HEK293T (cell line): Measurements from ENCODE around the gene MAPRE2.
A peak's percentile ranks its signal among the peaks of the same experiment; 100 is the strongest.

Source experiments
- CTCF ChIA-PET: fragments of 350-600 bp; formaldehyde crosslinking; extraction: SDS; loops from one replicate; lab custom pipeline; 2021; ENCODE audit warnings: antibody characterized with exemption, inconsistent platforms; lab: Yijun Ruan, JAX
- POLR2A ChIA-PET: fragments of 350-600 bp; formaldehyde crosslinking; extraction: SDS; loops from one replicate; lab custom pipeline; 2020; ENCODE audit warnings: antibody characterized with exemption, inconsistent platforms; lab: Yijun Ruan, JAX
- DNase-seq: peaks from one replicate; pipeline ENCODE4 v3.0.0; 2012; ENCODE audit warnings: mixed read lengths; ENCODE audit errors: extremely low spot score
- ARNT ChIP-seq: fragments of 450-650 bp; IDR thresholded peaks from 2 replicates; pipeline ENCODE4 v1.6.1; 2017; ENCODE audit warnings: mild to moderate bottlenecking
- BHLHE40 ChIP-seq: fragments of 450-650 bp; IDR thresholded peaks from 2 replicates; pipeline ENCODE4 v1.6.1; 2016; ENCODE audit warnings: mild to moderate bottlenecking, moderate library complexity, borderline replicate concordance
- CTBP1 ChIP-seq: fragments of 450-650 bp; IDR thresholded peaks from 2 replicates; pipeline ENCODE4 v1.6.1; 2016; ENCODE audit warnings: borderline replicate concordance
- ELF4 ChIP-seq: fragments of 450-650 bp; IDR thresholded peaks from 2 replicates; pipeline ENCODE4 v1.6.1; 2017; ENCODE audit warnings: antibody characterized with exemption
- FOXA1 ChIP-seq: fragments of 450-650 bp; IDR thresholded peaks from 2 replicates; pipeline ENCODE4 v1.6.1; 2016; ENCODE audit warnings: mild to moderate bottlenecking
- FOXK2 ChIP-seq: fragments of 450-650 bp; IDR thresholded peaks from 2 replicates; pipeline ENCODE4 v1.6.1; 2016; ENCODE audit warnings: mild to moderate bottlenecking
- FOXM1 ChIP-seq: fragments of 450-650 bp; IDR thresholded peaks from 2 replicates; pipeline ENCODE4 v1.6.1; 2017; ENCODE audit warnings: mild to moderate bottlenecking, borderline replicate concordance
- HDGF ChIP-seq: fragments of 450-650 bp; IDR thresholded peaks from 2 replicates; pipeline ENCODE4 v1.6.1; 2017; ENCODE audit warnings: antibody characterized with exemption, borderline replicate concordance
- L3MBTL2 ChIP-seq: fragments of 450-650 bp; conservative IDR thresholded peaks from 2 replicates; pipeline ENCODE4 v1.6.1; 2016; ENCODE audit warnings: mild to moderate bottlenecking
- LEF1 ChIP-seq: fragments of 450-650 bp; IDR thresholded peaks from 2 replicates; pipeline ENCODE4 v1.6.1; 2017; ENCODE audit warnings: mild to moderate bottlenecking, borderline replicate concordance
- NFRKB ChIP-seq: fragments of 450-650 bp; IDR thresholded peaks from 2 replicates; pipeline ENCODE4 v1.6.1; 2016; ENCODE audit warnings: mild to moderate bottlenecking, moderate library complexity
- SP1 ChIP-seq: fragments of 450-650 bp; IDR thresholded peaks from 2 replicates; pipeline ENCODE4 v1.6.1; 2017
- SUZ12 ChIP-seq: fragments of 450-650 bp; IDR thresholded peaks from 2 replicates; pipeline ENCODE4 v1.6.1; 2016; ENCODE audit warnings: mild to moderate bottlenecking
- TARDBP ChIP-seq: fragments of 450-650 bp; IDR thresholded peaks from 2 replicates; pipeline ENCODE4 v1.6.1; 2016
- ZNF384 ChIP-seq: fragments of 450-650 bp; IDR thresholded peaks from 2 replicates; pipeline ENCODE4 v1.6.1; 2016
- TF ChIP-seq, protein P1 (sequence below): fragments of 450-650 bp; IDR thresholded peaks from 2 replicates; pipeline ENCODE4 v1.6.1; 2016

The MAPRE2 gene

DNA sequence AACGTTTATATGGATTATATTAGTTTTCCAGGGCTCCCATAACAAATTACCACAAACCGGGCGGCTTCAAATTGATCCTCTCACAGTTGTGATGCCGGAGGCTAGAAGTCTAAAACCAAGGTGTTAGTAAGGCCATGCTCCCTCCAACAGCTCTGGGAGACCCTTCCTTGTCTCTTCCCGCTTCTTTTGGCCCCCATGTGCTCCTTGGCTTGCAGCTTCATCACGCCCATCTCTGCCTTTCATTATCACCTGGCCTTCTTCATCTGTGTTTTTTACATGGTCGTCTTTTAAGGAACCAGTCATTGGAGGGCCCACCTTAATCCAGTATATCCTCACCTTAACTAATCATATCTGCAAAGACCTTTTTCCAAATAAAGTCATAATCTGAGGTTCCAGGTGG is 13.9 kb downstream of the MAPRE2 start:
- no peak for DNase-seq
- ChIA-PET CTCF (interaction anchor here (0.8 kb wide), 1 partner anchor 8 kb away, joined by 5 read pairs; no protein-coding TSS in a partner anchor), POLR2A (no interaction called here)
- peak; percentile 49 for TF ChIP-seq L3MBTL2
- no peak for TF ChIP-seq FOXA1
- TF ChIP-seq ARNT = no peak
- TF ChIP-seq ELF4 = no peak
- no peak for TF ChIP-seq LEF1
- TF ChIP-seq FOXK2 = no peak

DNA sequence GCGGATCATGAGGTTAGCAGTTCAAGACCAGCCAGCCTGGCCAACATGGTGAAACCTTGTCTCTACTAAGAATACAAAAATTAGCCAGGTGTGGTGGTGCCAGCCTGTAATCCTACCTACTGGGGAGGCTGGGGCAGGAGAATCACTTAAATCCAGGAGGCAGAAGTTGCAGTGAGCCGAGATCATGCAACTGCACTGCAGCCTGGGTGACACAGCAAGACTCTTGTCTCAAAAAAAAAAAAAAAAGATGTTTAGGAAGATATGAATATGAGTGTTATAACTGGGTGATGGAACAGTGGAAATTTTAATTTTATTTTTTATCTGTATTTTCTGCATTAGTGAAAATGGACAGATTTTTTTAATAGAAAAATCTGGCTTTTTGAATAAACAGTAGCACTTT is 14.5 kb downstream of the MAPRE2 start:
- POLR2A ChIA-PET = no interaction called here
- CTCF ChIA-PET = no interaction called here
- TF ChIP-seq, protein P1, sequence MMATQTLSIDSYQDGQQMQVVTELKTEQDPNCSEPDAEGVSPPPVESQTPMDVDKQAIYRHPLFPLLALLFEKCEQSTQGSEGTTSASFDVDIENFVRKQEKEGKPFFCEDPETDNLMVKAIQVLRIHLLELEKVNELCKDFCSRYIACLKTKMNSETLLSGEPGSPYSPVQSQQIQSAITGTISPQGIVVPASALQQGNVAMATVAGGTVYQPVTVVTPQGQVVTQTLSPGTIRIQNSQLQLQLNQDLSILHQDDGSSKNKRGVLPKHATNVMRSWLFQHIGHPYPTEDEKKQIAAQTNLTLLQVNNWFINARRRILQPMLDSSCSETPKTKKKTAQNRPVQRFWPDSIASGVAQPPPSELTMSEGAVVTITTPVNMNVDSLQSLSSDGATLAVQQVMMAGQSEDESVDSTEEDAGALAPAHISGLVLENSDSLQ = no peak
- TF ChIP-seq TARDBP (no peak), FOXK2 (no peak), SP1 (no peak)
- DNase-seq = no peak

DNA sequence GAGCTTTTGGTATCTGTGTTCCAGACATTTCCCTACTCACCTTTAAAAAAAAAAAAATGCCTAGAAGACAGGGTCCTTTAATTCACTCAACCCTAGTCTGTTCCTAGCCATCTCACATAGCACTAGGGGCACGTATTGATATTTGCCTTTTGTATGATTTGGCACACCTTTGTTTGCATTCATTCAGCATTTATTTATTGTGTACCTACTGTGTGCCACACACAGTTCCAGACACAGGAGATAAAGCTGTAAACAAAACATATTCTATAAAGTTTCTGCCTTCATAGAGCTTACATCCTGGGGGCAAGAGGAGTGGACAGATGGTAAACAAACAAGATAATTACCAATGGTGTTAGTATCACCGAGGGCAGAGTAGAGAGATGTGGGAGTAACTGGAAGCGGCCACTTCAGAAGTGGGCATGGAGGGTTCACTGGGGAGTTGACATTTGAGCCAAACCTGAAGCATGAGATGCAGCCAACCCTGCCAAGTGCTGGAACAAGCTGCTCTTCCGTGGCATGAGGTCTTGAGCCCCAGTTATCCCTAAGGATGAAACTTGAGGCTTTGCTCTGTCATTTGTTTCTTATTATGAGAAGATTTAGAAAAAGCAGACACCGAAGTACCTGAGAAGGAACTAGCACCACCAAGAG is 18.2 kb downstream of the MAPRE2 start:
- TF ChIP-seq SUZ12 = no peak
- TF ChIP-seq ARNT = no peak
- TF ChIP-seq, protein P1 = no peak
- TF ChIP-seq L3MBTL2 = no peak
- TF ChIP-seq NFRKB = no peak
- TF ChIP-seq SP1 = no peak
- no peak for TF ChIP-seq FOXM1
- TF ChIP-seq LEF1 = no peak
- TF ChIP-seq FOXK2 = no peak
- TF ChIP-seq ELF4 = no peak
- no peak for TF ChIP-seq BHLHE40
- TF ChIP-seq ZNF384 = no peak
- TF ChIP-seq TARDBP = no peak
- TF ChIP-seq HDGF = no peak
- TF ChIP-seq CTBP1 = no peak
- no peak for TF ChIP-seq FOXA1
- DNase-seq = no peak
- ChIA-PET POLR2A (interaction anchor here (1.5 kb wide), 1 partner anchor 17 kb away, joined by 7 read pairs; no protein-coding TSS in a partner anchor), CTCF (interaction anchor here (0.8 to 2.1 kb wide), 4 partner anchors 9 to 137 kb away, joined by 3 to 8 read pairs (median 4); no protein-coding TSS in a partner anchor)

DNA sequence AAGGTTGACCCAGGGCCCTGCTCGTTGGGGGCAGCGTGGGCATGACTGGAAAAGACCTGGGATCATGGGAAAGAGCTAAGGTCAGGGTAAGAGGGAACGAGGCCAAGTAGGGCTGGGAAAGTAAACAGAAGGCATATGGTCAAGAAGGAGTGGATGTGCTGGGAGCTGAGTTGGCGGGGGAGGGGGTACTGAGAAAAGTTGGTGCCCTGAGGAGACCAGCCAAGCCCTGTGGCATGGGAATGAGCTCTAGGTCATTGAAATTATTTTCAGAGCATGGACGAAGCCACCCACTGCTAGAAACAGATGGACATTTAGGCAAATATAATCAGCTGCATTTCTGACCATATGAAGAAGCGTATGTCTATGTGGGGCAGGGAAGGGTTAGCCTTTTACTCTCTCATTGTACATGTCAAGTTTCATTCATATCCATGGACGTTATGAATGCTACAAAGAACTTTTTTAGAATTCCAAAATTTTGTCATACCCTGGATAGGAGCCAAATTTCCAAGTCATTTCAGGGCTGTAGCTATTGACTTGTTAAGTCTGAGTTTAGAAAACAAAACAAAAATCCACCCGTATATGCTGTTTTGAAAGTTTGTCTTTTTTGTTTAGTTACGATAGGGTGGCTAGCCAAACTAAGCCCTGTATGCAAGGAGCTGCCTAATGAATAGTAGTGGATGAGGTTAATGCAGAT is 19.1 kb downstream of the MAPRE2 start:
- CTCF ChIA-PET = interaction anchor here (1.0 to 2.1 kb wide), 3 partner anchors 10 to 36 kb away, joined by 3 to 8 read pairs (median 3); no protein-coding TSS in a partner anchor
- TF ChIP-seq LEF1 (no peak), L3MBTL2 (no peak), BHLHE40 (no peak), NFRKB (no peak), ELF4 (no peak), CTBP1 (no peak), SP1 (no peak), ZNF384 (no peak), FOXM1 (no peak)
- POLR2A ChIA-PET = interaction anchor here (1.5 kb wide), 1 partner anchor 18 kb away, joined by 7 read pairs; no protein-coding TSS in a partner anchor
- DNase-seq = no peak

DNA sequence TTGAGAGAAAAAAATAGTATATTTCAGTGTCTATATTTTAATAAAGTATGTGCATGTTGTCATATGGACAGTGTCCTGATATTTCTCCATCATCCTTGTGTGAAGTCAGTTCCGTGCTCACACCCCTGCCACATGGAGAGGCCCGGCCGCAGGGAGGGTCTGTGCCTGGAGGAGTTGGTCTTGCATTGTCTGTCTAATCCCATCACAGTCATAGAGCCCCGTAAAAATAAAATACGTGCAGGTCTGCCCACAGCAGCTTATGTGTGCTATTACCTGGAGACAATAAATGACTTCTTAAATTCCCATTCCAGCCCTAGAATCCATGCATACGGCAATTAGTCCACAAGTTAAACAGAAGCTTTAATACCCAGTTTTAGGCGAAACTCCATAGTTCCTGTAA is 20.1 kb downstream of the MAPRE2 start:
- CTCF ChIA-PET = interaction anchor here (2.1 kb wide), 1 partner anchor 11 kb away, joined by 8 read pairs; no protein-coding TSS in a partner anchor
- POLR2A ChIA-PET = no interaction called here
- TF ChIP-seq ZNF384 (no peak), LEF1 (no peak), ARNT (no peak), TARDBP (no peak), FOXK2 (no peak), FOXA1 (no peak), CTBP1 (no peak), HDGF (no peak), BHLHE40 (no peak), L3MBTL2 (no peak), FOXM1 (no peak), NFRKB (no peak), SP1 (no peak), SUZ12 (no peak), ELF4 (no peak)
- TF ChIP-seq, protein P1 = no peak
- no peak for DNase-seq

DNA sequence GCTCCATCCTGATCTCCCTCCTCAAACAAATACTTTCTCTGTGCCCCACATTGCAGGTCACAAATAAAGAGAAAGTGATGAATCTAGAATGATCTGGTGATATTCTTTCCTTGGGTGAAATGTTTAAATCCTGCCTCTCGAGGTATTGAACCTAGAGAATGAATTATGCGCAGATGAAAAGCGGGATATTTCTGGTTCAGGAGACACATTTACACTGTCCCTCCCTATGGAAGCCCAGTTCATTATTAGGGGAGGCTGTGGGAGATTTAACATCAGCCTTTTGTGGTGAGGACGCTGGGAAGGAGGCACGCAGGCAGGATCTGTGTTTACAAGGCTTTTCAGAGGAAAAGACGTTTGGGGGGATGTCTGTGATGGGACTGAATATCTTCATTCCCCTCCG is 20.6 kb downstream of the MAPRE2 start:
- DNase-seq = no peak
- CTCF ChIA-PET = interaction anchor here (2.1 kb wide), 1 partner anchor 11 kb away, joined by 8 read pairs; no protein-coding TSS in a partner anchor
- no peak for TF ChIP-seq ELF4
- no peak for TF ChIP-seq SUZ12
- no peak for TF ChIP-seq FOXA1
- TF ChIP-seq CTBP1 = no peak
- no peak for TF ChIP-seq ZNF384
- TF ChIP-seq HDGF = no peak
- POLR2A ChIA-PET = no interaction called here
